IMR-90 (cell line): ENCODE measurements around the gene EDA. TPM values are rescaled to one million over a fixed set of nuclear protein-coding genes. Genes with fewer than 3 reads are reported as not detected.

ENCODE experiments used
- ATAC-seq: fragments of 200-7000 bp; cut with Tn5 transposase; 2 replicates; pipeline ENCODE4 v1.9.1; 2020; ENCODE audit warnings: low read depth, mild to moderate bottlenecking, moderate library complexity
- BruUV-seq: library from RNA; stranded (reverse); fragments of 400-500 nt; replicated peaks from 2 replicates; lab custom pipeline; 2021; lab: Mats Ljungman, UMichigan
- CTCF ChIA-PET: fragments of 300-600 bp; formaldehyde crosslinking; extraction: SDS; loops from one replicate; lab custom pipeline; 2021; ENCODE audit warnings: antibody characterized with exemption; lab: Yijun Ruan, JAX
- POLR2A ChIA-PET: fragments of 300-600 bp; sonication (Branson Sonifier 250); formaldehyde crosslinking; loops from one replicate; lab custom pipeline; 2022; ENCODE audit warnings: antibody characterized with exemption; ENCODE audit not compliant: unreplicated experiment; lab: Charles Lee
- DNase-seq: peaks from one replicate; pipeline ENCODE4 v3.0.0; 2013
- H2AFZ ChIP-seq: replicated peaks from 2 replicates; pipeline ENCODE3; 2013; ENCODE audit warnings: low read length, mild to moderate bottlenecking; ENCODE audit not compliant: poor library complexity
- H2AK5ac ChIP-seq: 2 replicates; pipeline ENCODE4 v1.6.1; 2013; ENCODE audit warnings: low read depth, low read length, inconsistent platforms
- H2AK9ac ChIP-seq: replicated peaks from 2 replicates; pipeline ENCODE3; 2013; ENCODE audit warnings: mild to moderate bottlenecking, low read depth, low read length, moderate library complexity; ENCODE audit not compliant: poor library complexity
- H2BK120ac ChIP-seq: 2 replicates; pipeline ENCODE4 v1.6.1; 2013; ENCODE audit warnings: low read depth, low read length, inconsistent platforms
- H2BK15ac ChIP-seq: 3 replicates; pipeline ENCODE4 v1.6.1; 2013; ENCODE audit warnings: low read depth, low read length, inconsistent platforms
- H2BK20ac ChIP-seq: 2 replicates; pipeline ENCODE4 v1.6.1; 2013; ENCODE audit warnings: low read depth, mild to moderate bottlenecking, inconsistent platforms, low read length, moderate library complexity
- H2BK5ac ChIP-seq: 2 replicates; pipeline ENCODE4 v1.6.1; 2013; ENCODE audit warnings: mild to moderate bottlenecking, low read depth, low read length, inconsistent platforms; ENCODE audit not compliant: poor library complexity, severe bottlenecking
- H3K14ac ChIP-seq: replicated peaks from 2 replicates; pipeline ENCODE4 v1.6.1; 2013; ENCODE audit warnings: low read depth, low read length, inconsistent platforms
- H3K18ac ChIP-seq: 2 replicates; pipeline ENCODE4 v1.6.1; 2013; ENCODE audit warnings: low read depth, low read length, control low read depth
- H3K23ac ChIP-seq: 2 replicates; pipeline ENCODE4 v1.6.1; 2013; ENCODE audit warnings: low read depth, low read length, inconsistent platforms
- H3K27ac ChIP-seq: 2 replicates; pipeline ENCODE4 v1.5.1; 2013; ENCODE audit warnings: mild to moderate bottlenecking, control low read depth, low read length; ENCODE audit not compliant: insufficient read depth
- H3K27me3 ChIP-seq: 2 replicates; pipeline ENCODE4 v1.6.1; 2013; ENCODE audit warnings: low read length; ENCODE audit not compliant: control insufficient read depth, insufficient read depth
- H3K36me3 ChIP-seq: 2 replicates; pipeline ENCODE4 v1.6.1; 2013; ENCODE audit warnings: low read length, mixed read lengths; ENCODE audit not compliant: control insufficient read depth, insufficient read depth
- H3K4ac ChIP-seq: 2 replicates; pipeline ENCODE4 v1.6.1; 2013; ENCODE audit warnings: low read depth, low read length, inconsistent platforms
- H3K4me1 ChIP-seq: 2 replicates; pipeline ENCODE4 v1.6.1; 2013; ENCODE audit warnings: low read length, mixed read lengths; ENCODE audit not compliant: control insufficient read depth, insufficient read depth
- H3K4me2 ChIP-seq: 2 replicates; pipeline ENCODE4 v1.6.1; 2013; ENCODE audit warnings: low read depth, mild to moderate bottlenecking, control low read depth, low read length, moderate library complexity
- H3K4me3 ChIP-seq: 2 replicates; pipeline ENCODE4 v1.5.1; 2013; ENCODE audit warnings: low read depth, mild to moderate bottlenecking, control low read depth, low read length, moderate library complexity; ENCODE audit not compliant: insufficient read depth
- H3K56ac ChIP-seq: 2 replicates; pipeline ENCODE4 v1.6.1; 2013; ENCODE audit warnings: low read length, inconsistent platforms; ENCODE audit not compliant: insufficient read depth; ENCODE audit errors: extremely low read depth
- H3K79me1 ChIP-seq, 2 experiments: 2 replicates each; pipeline ENCODE4 v1.6.1; 2013; ENCODE audit warnings: low read length in 2 of 2, inconsistent platforms in 1 of 2, low read depth in 1 of 2
- H3K9ac ChIP-seq: 2 replicates; pipeline ENCODE4 v1.6.1; 2013; ENCODE audit warnings: low read depth, low read length, control low read depth
- H3K9me1 ChIP-seq: 2 replicates; pipeline ENCODE4 v1.6.1; 2013; ENCODE audit warnings: low read length, inconsistent platforms; ENCODE audit not compliant: insufficient read depth
- H3K9me3 ChIP-seq: 2 replicates; pipeline ENCODE4 v1.6.1; 2013; ENCODE audit warnings: low read length; ENCODE audit not compliant: control insufficient read depth, insufficient read depth
- H4K20me1 ChIP-seq: 2 replicates; pipeline ENCODE4 v1.6.1; 2013; ENCODE audit warnings: low read length, inconsistent platforms; ENCODE audit not compliant: insufficient read depth
- H4K5ac ChIP-seq: 2 replicates; pipeline ENCODE4 v1.6.1; 2013; ENCODE audit warnings: mild to moderate bottlenecking, low read depth, low read length, control low read depth
- H4K8ac ChIP-seq, 2 experiments: 2 replicates each; pipeline ENCODE4 v1.6.1; 2013; ENCODE audit warnings: low read depth in 2 of 2, low read length in 2 of 2, control low read depth in 1 of 2, inconsistent platforms in 1 of 2
- H4K91ac ChIP-seq: 2 replicates; pipeline ENCODE4 v1.6.1; 2013; ENCODE audit warnings: low read depth, low read length, inconsistent platforms; ENCODE audit not compliant: insufficient read depth
- BHLHE40 ChIP-seq: fragments of 150-350 bp; IDR thresholded peaks from 2 replicates; pipeline ENCODE4 v1.6.1; 2016; ENCODE audit warnings: mild to moderate bottlenecking, low read depth, low read length
- SMC3 ChIP-seq: fragments of 150-350 bp; IDR thresholded peaks from 2 replicates; pipeline ENCODE4 v1.6.1; 2016; ENCODE audit warnings: low read depth, mild to moderate bottlenecking, antibody characterized with exemption, low read length, moderate library complexity
- WGBS, 2 experiments: methylation state at CpG; one replicate each; pipeline versions ENCODE4 v1.1.5 to v1.1.7; 2013; ENCODE audit warnings: missing lambda C conversion rate in 2 of 2; ENCODE audit not compliant: insufficient read length in 1 of 2; ENCODE audit errors: extremely low coverage in 2 of 2; 5-methylcytosine and 5-hydroxymethylcytosine counted together
- dilution Hi-C: fragments of 300-500 bp; cut with HindIII; formaldehyde crosslinking; loops from one replicate; pipeline ENCODE4 v1.14.3; 2018; ENCODE audit warnings: low sequenced_read_pairs; ENCODE audit not compliant: unreplicated experiment
- in situ Hi-C: fragments of 300-500 bp; cut with MboI; formaldehyde crosslinking; loops from 3 replicates; pipeline ENCODE4 v1.14.3; 2019; ENCODE audit warnings: low sequenced_read_pairs, inconsistent platforms, mixed read lengths
- intact Hi-C: fragments of 100-400 bp; cut with micrococcal nuclease; formaldehyde crosslinking; loops from 2 replicates; pipeline ENCODE4 v1.10.0; 2022
- polyA plus RNA-seq, 3 experiments: library from polyadenylated mRNA; depleted of rRNA; stranded (reverse); fragments of >200 nt; gene quantifications; 2 replicates each; pipeline ENCODE4 v1.2.3, GENCODE V29; 2012; ENCODE audit warnings: low replicate concordance in 1 of 3
- total RNA-seq: library from RNA; depleted of rRNA; stranded (reverse); fragments of >200 nt; gene quantifications from 2 replicates; pipeline ENCODE4 v1.2.3, GENCODE V29; 2012
- TF ChIP-seq, protein P1 (sequence below): conservative IDR thresholded peaks from 2 replicates; pipeline ENCODE4 v1.5.1; 2012; ENCODE audit warnings: mild to moderate bottlenecking, low read depth, low read length, improper control_type of control experiment

Gene EDA
- total and polyA plus RNA-seq, 2 of the 4 experiments (the other 2 are of a cell fraction), result under 0.01 TPM; not detected in 1

DNA sequence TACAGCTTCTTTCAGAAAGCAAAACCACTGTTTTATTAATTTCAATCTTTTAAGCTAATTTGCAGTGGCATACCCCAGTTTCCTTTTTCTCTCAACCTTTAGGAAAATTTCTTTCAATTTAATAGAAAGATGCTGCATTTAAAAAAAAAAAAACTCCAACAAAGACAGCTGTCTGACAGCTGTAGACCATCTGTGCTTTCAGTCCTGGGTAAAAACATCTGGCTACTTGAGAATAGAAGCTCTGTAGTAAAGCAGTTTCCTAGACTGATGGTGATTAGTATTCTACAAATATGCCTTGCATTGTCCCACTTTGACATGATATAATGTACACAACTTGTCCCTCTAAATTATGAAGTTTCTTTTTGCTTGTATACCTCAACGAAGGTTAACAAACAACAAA, 197.8 kb downstream of the EDA start:
- Histone ChIP-seq H3K9me1 (no peaks in the 10 kb centered on the region), H3K4ac (no peak overlapping the region), H3K56ac (no peak overlapping the region), H3K23ac (no peak overlapping the region), H2BK5ac (no peak overlapping the region), H3K36me3 (no peaks in the 10 kb centered on the region), H3K9me3 (no peaks in the 10 kb centered on the region), H2BK15ac (no peak overlapping the region), H4K20me1 (no peaks in the 10 kb centered on the region), H2AFZ (no peak overlapping the region), H3K14ac (no peak overlapping the region), H2BK20ac (no peak overlapping the region), H4K8ac (no peak overlapping the region), H3K4me1 (no peaks in the 10 kb centered on the region), H4K91ac (no peak overlapping the region), H4K5ac (no peak overlapping the region), H2BK120ac (no peak overlapping the region), H3K79me1 (no peaks in the 10 kb centered on the region), H3K18ac (no peak overlapping the region), H3K9ac (no peak overlapping the region), H2AK9ac (no peak overlapping the region), H3K27me3 (no peaks in the 10 kb centered on the region), H3K4me2 (no peak overlapping the region), H3K27ac (no peak overlapping the region), H3K4me3 (no peak overlapping the region), H2AK5ac (no peak overlapping the region)
- CTCF ChIA-PET, result no interaction called here
- intact Hi-C loops (no loop called here), dilution Hi-C loops (no loop called here), in situ Hi-C loops (no loop called here)
- POLR2A ChIA-PET, result interaction anchor here (0.6 kb wide), 1 partner anchor 361 kb away, joined by 8 read pairs; no protein-coding TSS in a partner anchor
- no peak for DNase-seq
- no peak for ATAC-seq
- WGBS, 2 experiments, result no CpG with 5 or more reads among the region's 1 CpG
- BruUV-seq, result no TSS peak
- TF ChIP-seq BHLHE40 (no peak), SMC3 (no peak)
- TF ChIP-seq, protein P1, sequence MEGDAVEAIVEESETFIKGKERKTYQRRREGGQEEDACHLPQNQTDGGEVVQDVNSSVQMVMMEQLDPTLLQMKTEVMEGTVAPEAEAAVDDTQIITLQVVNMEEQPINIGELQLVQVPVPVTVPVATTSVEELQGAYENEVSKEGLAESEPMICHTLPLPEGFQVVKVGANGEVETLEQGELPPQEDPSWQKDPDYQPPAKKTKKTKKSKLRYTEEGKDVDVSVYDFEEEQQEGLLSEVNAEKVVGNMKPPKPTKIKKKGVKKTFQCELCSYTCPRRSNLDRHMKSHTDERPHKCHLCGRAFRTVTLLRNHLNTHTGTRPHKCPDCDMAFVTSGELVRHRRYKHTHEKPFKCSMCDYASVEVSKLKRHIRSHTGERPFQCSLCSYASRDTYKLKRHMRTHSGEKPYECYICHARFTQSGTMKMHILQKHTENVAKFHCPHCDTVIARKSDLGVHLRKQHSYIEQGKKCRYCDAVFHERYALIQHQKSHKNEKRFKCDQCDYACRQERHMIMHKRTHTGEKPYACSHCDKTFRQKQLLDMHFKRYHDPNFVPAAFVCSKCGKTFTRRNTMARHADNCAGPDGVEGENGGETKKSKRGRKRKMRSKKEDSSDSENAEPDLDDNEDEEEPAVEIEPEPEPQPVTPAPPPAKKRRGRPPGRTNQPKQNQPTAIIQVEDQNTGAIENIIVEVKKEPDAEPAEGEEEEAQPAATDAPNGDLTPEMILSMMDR, result no peak
